Epithelial cell of proximal tubule (primary cell): ENCODE results near the gene CD200. TPM values are rescaled to one million over a fixed set of nuclear protein-coding genes. Genes with fewer than 3 reads are reported as not detected.
"Not testable (repeated sequence)": the region's sequence is repeated elsewhere in the genome, so short reads cannot be mapped to it uniquely, and the experiment has no call there.

Source experiments
- DNase-seq: peaks from one replicate; pipeline ENCODE4 v3.0.0-alpha.2; 2011; ENCODE audit warnings: low read depth
- H3K4me3 ChIP-seq: 2 replicates; pipeline ENCODE4 v1.5.1; 2011; ENCODE audit warnings: low read depth, mild to moderate bottlenecking, low read length
- CTCF ChIP-seq: conservative IDR thresholded peaks from 2 replicates; pipeline ENCODE4 v1.5.1; 2012; ENCODE audit warnings: low read depth, mild to moderate bottlenecking, low read length
- total RNA-seq: library from RNA; depleted of rRNA; stranded (reverse); fragments of >200 nt; gene quantifications from 2 replicates; pipeline ENCODE4 v1.2.3, GENCODE V29; 2015

CD200 gene
- total RNA-seq, 1 donor from 2014 or later, result 3.8 TPM

- H3K4me3 ChIP-seq, result no peak overlapping the region
- TF ChIP-seq CTCF, result no peak
- no peak for DNase-seq
These were observed 66.1 kb downstream of the CD200 start for GRCh38 chr3:112399064-112399463.

GRCh38 chr3:112399554-112399953, 66.6 kb downstream of the CD200 start:
- DNase-seq, H3K4me3 ChIP-seq: not testable (repeated sequence)

GRCh38 chr3:112400317-112400716, 67.4 kb downstream of the CD200 start:
- not testable (repeated sequence) for DNase-seq, H3K4me3 ChIP-seq

- DNase-seq, result no peak
- H3K4me3 ChIP-seq, result peak overlapping the region; percentile 7
- no peak for TF ChIP-seq CTCF
These were observed 68.7 kb downstream of the CD200 start for GRCh38 chr3:112401617-112402016.

- TF ChIP-seq CTCF, result no peak
- peak overlapping the region; percentile 37 for H3K4me3 ChIP-seq
- no peak for DNase-seq
These were observed 70.1 kb downstream of the CD200 start for GRCh38 chr3:112403103-112403502.

GRCh38 chr3:112404924-112405549, 72.1 kb downstream of the CD200 start:
- not testable (repeated sequence) for H3K4me3 ChIP-seq, DNase-seq

GRCh38 chr3:112405845-112406244, 72.9 kb downstream of the CD200 start:
- no peak for DNase-seq
- no peak for TF ChIP-seq CTCF
- no peak overlapping the region for H3K4me3 ChIP-seq

GRCh38 chr3:112407214-112407887, 74.4 kb downstream of the CD200 start:
- peak overlapping the region; percentile 51 for H3K4me3 ChIP-seq
- DNase-seq, result no peak
- TF ChIP-seq CTCF, result no peak
